Transverse colon (tissue), 4 donors: Measurements from ENCODE around the gene SPOUT1. TPM values are rescaled to one million over a fixed set of nuclear protein-coding genes. Genes with fewer than 3 reads are reported as not detected.

Experiments
- DNase-seq: peaks from one replicate; pipeline ENCODE4 v3.0.0-alpha.2; 2019
- H3K27ac ChIP-seq, 4 donors: fragments of 200-600 bp; sonication (generic); 2 replicates each; pipeline ENCODE4 v1.5.1; 2016 to 2018; ENCODE audit warnings: inconsistent platforms in 4 of 4
- H3K27me3 ChIP-seq: fragments of 200-600 bp; sonication (generic); 2 replicates; pipeline ENCODE4 v1.5.1; 2017; ENCODE audit warnings: inconsistent platforms
- H3K36me3 ChIP-seq, 4 donors: fragments of 200-600 bp; sonication (generic); 2 replicates each; pipeline ENCODE4 v1.5.1; 2017 to 2019; ENCODE audit warnings: inconsistent platforms in 4 of 4
- H3K4me1 ChIP-seq, 4 donors: fragments of 200-600 bp; sonication (generic); 2 replicates each; pipeline ENCODE4 v1.5.1; 2017 to 2020; ENCODE audit warnings: inconsistent platforms in 4 of 4
- H3K4me3 ChIP-seq, 4 donors: fragments of 200-600 bp; sonication (generic); 1 replicate in 1 of 4; 2 replicates in 3 of 4; pipeline versions ENCODE4 v1.5.1 to v1.6.1; 2017 to 2019; ENCODE audit warnings: inconsistent platforms in 4 of 4
- H3K9me3 ChIP-seq, 2 donors: fragments of 200-600 bp; sonication (generic); 2 replicates each; pipeline ENCODE4 v1.5.1; 2017 to 2019; ENCODE audit warnings: inconsistent platforms in 2 of 2
- CTCF ChIP-seq, 5 experiments: fragments of 200-600 bp in 3 of 5; fragments of 450-650 bp in 2 of 5; sonication (generic) in 3 of 5; IDR thresholded peaks; 1 replicate in 2 of 5; 2 replicates in 3 of 5; pipeline ENCODE4 v1.5.1; 2016 to 2017; ENCODE audit warnings: antibody characterized with exemption in 5 of 5, inconsistent platforms in 3 of 5, mild to moderate bottlenecking in 2 of 5, moderate library complexity in 1 of 5
- EP300 ChIP-seq: sonication (generic); formaldehyde crosslinking; IDR thresholded peaks from one replicate; pipeline ENCODE4 v1.6.1; 2017; ENCODE audit warnings: antibody characterized with exemption, low read depth
- POLR2A ChIP-seq: fragments of 450-650 bp; IDR thresholded peaks from one replicate; pipeline ENCODE4 v1.6.1; 2016; ENCODE audit warnings: antibody characterized with exemption, mild to moderate bottlenecking, moderate library complexity
- POLR2AphosphoS5 ChIP-seq, 3 donors: sonication (generic); formaldehyde crosslinking; IDR thresholded peaks; one replicate each; pipeline ENCODE4 v1.6.1; 2016; ENCODE audit warnings: antibody characterized with exemption in 3 of 3
- WGBS, 2 donors: methylation state at CpG; one replicate each; pipeline ENCODE4 v1.1.5; 2018; ENCODE audit warnings: low coverage in 1 of 2; 5-methylcytosine and 5-hydroxymethylcytosine counted together
- in situ Hi-C, 4 donors: fragments of 200-750 bp; cut with MboI; loops; one replicate each; pipeline versions ENCODE4 v1.15.0 to v1.15.1; 2017; ENCODE audit warnings: low sequenced_read_pairs in 3 of 4, low pct_ligation_motif_present in 1 of 4, low pct_unique_long_range_greater_than_20kb in 1 of 4
- intact Hi-C: fragments of 100-400 bp; cut with DNase I; formaldehyde crosslinking; loops from one replicate; pipeline ENCODE4 v1.15.1; 2023; ENCODE audit warnings: low total_unique reads
- total RNA-seq, 4 donors: library from RNA; depleted of rRNA; stranded (reverse); fragments of >200 nt; gene quantifications; one replicate each; pipeline ENCODE4 v1.1.0, GENCODE V29; 2016

Gene SPOUT1
- total RNA-seq, 4 donors from 2014 or later: 19.5 to 48.3 (median 26.6) TPM

GRCh38 chr9:128770286-128771030 lies 59.1 kb downstream of the SPOUT1 start:
- TF ChIP-seq EP300 (no peak), POLR2AphosphoS5 (IDR thresholded peaks at IDR 0.05) (no peak), POLR2A (no peak), CTCF (IDR thresholded peaks at IDR 0.05) (no peak)
- WGBS, 2 donors: 64 to 78% methylated on average over 7 to 11 of the region's 11 CpGs
- Histone ChIP-seq H3K36me3 (no peaks in the 10 kb centered on the region), H3K9me3 (no peaks in the 10 kb centered on the region), H3K4me3 (peak overlapping the region in 3 of 4 donors; percentile 76 to 84 (median 84)), H3K27me3 (no peaks in the 10 kb centered on the region), H3K4me1 (peaks cover 9 to 21% (median 14%) of the 10 kb centered on the region in 4 donors), H3K27ac (peak overlapping the region; percentile 91 to 96 (median 94))
- intact Hi-C loops (no loop called here), in situ Hi-C loops (no loop called here)
- DNase-seq: no peak

Other genes starting within 250 kb of the SPOUT1 start
- 100 to 1,000 TPM in 2 of 4 donors, 10 to 100 TPM in 2; 41.4 to 160 (median 94.9) TPM for gene DYNC2I2, start 172.9 kb downstream of the SPOUT1 start, total RNA-seq
- 100 to 1,000 TPM in 1 of 4 donors, 10 to 100 TPM in 3; 29.2 to 153 (median 64.4) TPM for gene SET, start 140.6 kb downstream of the SPOUT1 start, total RNA-seq
- gene PKN3, start 127.3 kb downstream of the SPOUT1 start, total RNA-seq: 10 to 100 TPM in 1 of 4 donors, 1 to 10 TPM in 3; 1.9 to 20.1 (median 5.8) TPM
- gene ZDHHC12, start 105.7 kb downstream of the SPOUT1 start, total RNA-seq: 100 to 1,000 TPM in 2 of 4 donors, 10 to 100 TPM in 2; 35.6 to 190 (median 123) TPM
- 100 to 1,000 TPM in 1 of 4 donors, 10 to 100 TPM in 3; 57.5 to 116 (median 73.8) TPM for gene ZER1, start 57.9 kb downstream of the SPOUT1 start, total RNA-seq
- gene TBC1D13, start 42.5 kb downstream of the SPOUT1 start, total RNA-seq: 100 to 1,000 TPM in 1 of 4 donors, 10 to 100 TPM in 2, 1 to 10 TPM in 1; 9.6 to 244 (median 21.6) TPM
- 10 to 100 TPM; 29.7 to 83.0 (median 52.8) TPM for gene ENDOG, start 11.3 kb downstream of the SPOUT1 start, total RNA-seq
- 1 to 10 TPM in 2 of 4 donors, not detected in 2; 1.6 to 3.5 TPM for gene KYAT1, start 52.2 kb upstream of the SPOUT1 start, total RNA-seq
- 100 to 1,000 TPM in 1 of 4 donors, 10 to 100 TPM in 3; 29.4 to 116 (median 35.5) TPM for gene LRRC8A, start 52.3 kb upstream of the SPOUT1 start, total RNA-seq
- 10 to 100 TPM in 1 of 4 donors, 1 to 10 TPM in 3; 3.2 to 22.4 (median 5.5) TPM for gene PHYHD1, start 91.2 kb upstream of the SPOUT1 start, total RNA-seq
- gene DOLK, start 117.8 kb upstream of the SPOUT1 start, total RNA-seq: 10 to 100 TPM in 3 of 4 donors, 1 to 10 TPM in 1; 9.2 to 20.6 (median 11.7) TPM
- gene NUP188, start 117.9 kb upstream of the SPOUT1 start, total RNA-seq: 10 to 100 TPM; 18.0 to 79.3 (median 38.4) TPM
- 100 to 1,000 TPM; 184 to 391 (median 224) TPM for gene SH3GLB2, start 198.5 kb upstream of the SPOUT1 start, total RNA-seq
- gene MIGA2, start 206.8 kb upstream of the SPOUT1 start, total RNA-seq: 100 to 1,000 TPM in 1 of 4 donors, 10 to 100 TPM in 3; 72.0 to 245 (median 74.0) TPM